ENCODE results near the gene DGKG. TPM values are rescaled to one million over a fixed set of nuclear protein-coding genes. Genes with fewer than 3 reads are reported as not detected.

Gene DGKG
- total RNA-seq = 1.4 TPM

DNA sequence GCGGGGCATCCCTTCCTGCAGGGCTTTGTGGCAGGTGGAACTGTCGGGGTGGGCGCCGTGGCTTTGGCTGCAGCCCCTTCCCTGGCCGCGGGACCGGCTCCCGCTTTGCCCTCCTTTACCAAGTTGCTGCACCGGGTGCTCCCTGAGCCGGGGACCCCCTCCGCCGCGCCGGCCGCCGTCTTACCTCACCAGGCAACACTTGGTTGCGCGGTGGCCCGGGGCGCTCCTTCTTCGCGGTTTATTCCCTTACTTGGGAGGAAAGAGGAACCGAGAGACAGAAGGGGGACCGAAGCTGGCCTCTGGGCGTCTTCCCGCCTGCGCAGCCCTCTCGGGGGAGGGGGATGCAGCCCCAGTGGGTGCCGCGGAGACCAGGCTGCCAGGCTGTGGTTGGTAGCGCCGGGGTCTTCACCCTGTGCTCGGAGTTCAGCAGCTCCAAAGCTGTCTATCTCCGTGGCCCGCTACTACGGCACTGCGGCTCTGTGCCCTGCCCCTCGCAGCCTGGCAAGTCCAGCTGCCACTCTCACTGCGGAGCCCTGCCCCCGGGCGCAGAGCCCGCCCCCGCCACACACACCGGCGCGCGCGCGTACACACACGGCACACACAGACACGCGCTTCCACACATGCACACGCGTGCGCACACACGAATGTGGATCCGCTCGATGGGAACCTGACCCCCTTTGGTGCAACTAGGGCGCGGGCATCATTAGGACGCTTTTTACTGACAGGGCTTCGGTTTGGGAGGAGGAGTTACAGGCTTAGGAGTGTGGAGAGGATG, at the start of gene DGKG:
DGKG (minus strand) TSS at position 473 of the 775 bp plus-strand sequence. CDS start 41,775 bp downstream, outside the sequence.
- ATAC-seq = peak; percentile 92
- DNase-seq (ENCODE audit: low spot score) = peak; percentile 59

DNA sequence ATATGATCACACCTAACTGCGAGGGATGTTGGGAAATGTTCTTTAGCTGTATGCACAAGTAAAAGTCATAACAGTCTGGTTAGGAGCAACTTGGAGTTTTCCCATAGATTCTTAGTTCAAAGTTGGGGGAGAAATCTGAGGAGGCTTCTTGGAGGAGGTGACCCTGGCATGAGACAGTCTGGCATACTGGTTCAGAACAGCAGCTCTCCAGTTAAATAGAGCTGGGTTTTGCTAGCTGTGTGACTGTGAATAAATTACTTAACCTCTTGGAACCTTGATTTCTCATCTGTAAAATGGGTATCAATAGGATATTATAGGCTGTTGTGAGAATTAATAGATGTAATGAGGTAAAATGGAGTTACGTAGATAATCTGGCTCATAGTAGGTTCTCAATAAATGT, 49.1 kb upstream of the DGKG start:
- no peak for DNase-seq (ENCODE audit: low spot score)
- no peak for ATAC-seq

DNA sequence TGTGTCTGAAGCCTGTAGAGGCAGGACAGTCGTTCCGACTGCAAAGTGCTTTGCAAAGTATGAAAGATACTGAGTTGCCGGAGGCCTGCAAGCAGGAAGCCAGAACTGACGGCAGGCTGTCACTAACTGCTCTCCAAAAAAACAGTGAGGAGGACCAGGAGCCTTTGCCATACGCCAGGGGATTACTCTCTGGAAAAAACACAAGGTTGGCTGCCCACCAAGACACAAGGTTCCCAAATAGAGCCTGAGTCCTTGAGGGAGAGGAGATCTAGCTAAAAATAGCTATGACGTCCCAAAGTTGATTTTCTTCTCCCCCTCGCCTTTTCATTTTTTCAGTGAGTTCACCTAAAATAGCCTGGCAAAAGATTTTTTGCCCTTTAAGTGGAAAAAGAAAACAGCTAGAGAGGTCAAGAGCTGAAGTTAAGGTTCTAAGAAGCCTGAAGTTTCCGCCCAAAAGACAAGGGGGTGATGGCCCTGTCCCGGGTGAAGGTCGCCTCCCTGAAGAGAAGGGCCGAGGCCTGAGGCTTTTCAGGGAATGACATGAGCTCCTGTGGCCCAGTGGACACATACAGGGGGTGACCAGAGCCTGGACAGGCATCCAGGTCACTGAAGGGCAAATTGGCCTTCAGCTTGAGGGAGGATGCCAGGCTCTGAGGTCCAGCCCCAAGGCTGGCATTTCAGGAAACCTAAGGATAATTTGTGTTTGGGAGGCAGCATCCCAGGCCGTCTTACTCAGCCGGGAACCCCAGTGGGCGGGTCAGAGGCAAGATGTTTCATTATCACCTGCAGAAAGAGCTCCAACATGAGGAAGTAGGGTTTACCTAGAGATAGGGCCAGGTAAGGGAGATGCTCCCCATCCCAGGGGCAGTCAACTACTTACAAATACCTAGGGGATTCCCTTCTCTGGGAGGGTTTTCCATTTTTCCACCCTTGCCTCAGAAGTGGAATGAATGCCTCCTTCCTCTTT, 44.9 kb upstream of the DGKG start:
- ATAC-seq (peak; percentile 41), DNase-seq (ENCODE audit: low spot score) (no peak)

DNA sequence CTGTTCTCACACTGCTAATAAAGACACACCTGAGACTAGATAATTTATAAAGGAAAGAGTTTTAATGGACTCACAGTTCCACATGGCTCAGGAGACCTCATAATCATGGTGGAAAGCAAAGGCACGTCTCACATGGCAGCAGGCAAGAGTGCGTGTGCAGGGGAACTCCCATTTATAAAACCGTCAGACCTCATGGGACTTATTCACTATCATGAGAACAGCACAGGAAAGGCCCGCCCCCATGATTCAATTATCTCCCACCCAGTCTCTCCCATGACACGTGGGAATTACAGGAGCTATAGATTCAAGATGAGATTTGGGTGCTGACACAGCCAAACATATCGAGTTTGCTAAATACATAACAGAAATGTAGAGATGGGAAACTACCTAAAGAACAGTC, 39.5 kb upstream of the DGKG start:
- DNase-seq (ENCODE audit: low spot score) (no peak), ATAC-seq (no peak)

DNA sequence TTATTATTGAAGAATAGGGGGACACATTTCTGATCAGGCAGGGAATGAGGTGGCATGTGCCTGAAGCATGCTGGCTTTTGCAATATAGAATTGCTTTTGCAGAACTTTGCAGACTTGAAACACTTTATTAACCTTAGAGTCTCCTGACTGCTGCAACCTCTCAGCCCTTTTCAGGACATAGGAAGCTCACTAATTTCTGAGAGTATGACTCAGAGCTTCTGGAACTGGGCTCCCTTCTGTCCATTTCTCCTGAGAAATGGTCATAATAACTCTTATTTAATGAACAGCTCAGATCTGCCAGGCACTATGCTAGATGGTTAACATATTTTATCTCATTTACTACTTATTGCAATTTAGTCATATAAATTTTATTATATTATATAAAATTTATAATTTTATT, 38.6 kb upstream of the DGKG start:
- ATAC-seq (no peak), DNase-seq (ENCODE audit: low spot score) (no peak)

DNA sequence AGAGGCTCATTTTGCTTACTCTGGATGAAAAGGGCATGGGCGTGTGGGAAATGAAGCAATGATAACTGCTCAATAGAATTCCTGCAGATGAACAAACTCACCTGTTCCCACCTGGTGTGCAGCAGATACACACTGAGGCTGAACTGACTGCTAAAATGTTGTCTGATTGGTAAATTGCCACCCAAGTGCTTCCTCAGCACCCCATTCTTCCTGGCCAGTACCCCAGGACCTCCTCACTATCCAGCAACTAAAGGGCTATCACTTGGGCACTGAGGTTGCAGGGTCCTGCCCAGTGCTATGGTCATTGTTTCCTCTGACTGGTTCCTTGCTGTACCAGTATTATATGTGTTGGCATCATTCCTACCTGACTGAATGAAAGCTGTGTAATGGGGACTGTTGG, 38.0 kb upstream of the DGKG start:
- DNase-seq (ENCODE audit: low spot score) (no peak), ATAC-seq (no peak)

DNA sequence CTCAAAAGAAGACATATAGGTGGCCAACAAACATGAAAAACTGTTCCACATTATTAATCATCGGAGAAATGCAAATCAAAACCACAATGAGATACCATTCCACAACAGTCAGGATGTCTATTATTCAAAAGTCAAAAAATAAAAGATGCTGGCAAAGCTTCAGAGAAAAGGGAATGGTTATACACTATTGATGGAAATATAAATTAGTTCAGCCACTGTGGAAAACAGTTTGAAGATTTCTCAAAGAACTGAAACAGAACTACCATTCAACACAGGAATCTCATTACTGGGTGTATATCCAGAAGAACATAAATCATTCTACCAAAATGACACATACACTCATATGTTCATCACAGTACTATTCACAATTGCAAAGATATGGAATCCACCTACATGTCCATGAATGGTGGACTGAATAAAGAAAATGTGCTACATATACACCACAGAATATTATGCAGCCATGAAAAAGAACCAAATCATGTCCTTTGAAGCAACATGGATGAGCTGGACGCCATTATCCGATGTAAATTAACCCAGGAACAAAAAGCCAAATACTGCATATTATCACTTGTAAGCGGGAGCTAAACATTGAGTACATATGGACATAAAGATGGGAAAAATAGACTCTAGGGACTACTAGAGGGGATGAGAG, 32.7 kb upstream of the DGKG start:
- DNase-seq (ENCODE audit: low spot score) = no peak
- no peak for ATAC-seq

DNA sequence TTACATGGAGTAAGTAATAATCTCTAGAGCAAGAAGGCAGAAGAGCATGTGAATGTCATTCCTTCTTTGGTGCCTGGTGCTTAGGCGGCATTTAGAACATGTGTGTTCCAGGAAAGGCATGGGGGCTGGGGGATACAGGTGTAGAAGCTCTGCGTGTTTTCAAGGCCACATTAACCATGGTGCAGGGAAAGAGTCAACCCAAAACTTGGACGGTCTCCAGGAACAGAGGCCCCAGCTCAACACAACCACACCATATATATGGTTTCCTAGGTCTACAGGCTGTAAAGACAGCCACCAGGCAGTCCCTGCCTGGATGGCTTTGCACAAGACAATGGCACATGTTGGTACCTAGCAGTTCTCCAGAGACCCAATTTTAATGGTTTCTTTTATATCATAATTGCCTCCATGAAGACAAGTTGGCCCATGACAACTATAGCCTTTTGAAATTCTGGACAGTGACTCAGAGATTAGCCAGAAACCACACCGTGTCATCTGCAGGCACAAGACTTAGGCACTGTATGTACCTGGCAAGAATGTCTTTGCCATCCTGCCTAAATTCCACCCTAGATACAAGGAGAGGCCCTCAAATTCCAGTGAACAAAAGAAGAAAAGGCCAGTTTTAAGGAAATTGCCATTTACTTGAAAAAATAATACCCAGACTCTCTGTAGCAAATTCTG, 25.0 kb upstream of the DGKG start:
- ATAC-seq (no peak), DNase-seq (ENCODE audit: low spot score) (no peak)

DNA sequence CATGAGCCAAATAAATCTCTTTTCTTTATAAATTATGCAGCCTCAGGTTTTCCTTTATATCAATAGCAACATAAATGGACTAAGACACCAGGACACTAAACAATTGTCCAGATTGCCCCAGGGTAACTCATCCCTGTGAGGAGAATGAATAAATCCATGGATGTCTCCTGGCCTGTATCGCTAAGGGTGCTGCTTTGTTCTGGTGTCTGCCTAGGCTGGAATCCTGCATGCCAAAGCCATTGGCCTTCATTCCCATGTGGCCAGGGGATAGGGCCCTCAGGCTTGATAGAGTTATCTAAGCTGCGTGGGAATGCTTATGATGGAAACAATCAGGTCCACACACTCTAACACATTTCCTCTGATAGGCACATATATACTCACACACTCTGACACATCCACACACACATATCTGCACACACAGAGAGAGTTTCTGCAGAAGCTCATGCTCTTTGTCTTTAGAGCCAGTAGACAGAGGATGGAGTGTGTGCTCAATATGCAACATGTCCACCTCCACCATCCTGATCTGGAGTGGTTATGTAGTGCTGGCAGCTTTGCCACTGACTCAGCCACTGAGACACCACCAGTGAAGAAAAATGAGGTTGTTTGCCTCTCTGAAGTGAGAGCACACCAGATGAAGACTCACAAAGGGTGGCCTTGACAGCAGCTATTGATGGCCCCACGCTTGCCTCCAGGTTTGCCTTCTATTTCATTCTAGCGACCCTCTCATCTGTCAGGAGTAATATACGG, 24.0 kb upstream of the DGKG start:
- no peak for ATAC-seq
- no peak for DNase-seq (ENCODE audit: low spot score)

DNA sequence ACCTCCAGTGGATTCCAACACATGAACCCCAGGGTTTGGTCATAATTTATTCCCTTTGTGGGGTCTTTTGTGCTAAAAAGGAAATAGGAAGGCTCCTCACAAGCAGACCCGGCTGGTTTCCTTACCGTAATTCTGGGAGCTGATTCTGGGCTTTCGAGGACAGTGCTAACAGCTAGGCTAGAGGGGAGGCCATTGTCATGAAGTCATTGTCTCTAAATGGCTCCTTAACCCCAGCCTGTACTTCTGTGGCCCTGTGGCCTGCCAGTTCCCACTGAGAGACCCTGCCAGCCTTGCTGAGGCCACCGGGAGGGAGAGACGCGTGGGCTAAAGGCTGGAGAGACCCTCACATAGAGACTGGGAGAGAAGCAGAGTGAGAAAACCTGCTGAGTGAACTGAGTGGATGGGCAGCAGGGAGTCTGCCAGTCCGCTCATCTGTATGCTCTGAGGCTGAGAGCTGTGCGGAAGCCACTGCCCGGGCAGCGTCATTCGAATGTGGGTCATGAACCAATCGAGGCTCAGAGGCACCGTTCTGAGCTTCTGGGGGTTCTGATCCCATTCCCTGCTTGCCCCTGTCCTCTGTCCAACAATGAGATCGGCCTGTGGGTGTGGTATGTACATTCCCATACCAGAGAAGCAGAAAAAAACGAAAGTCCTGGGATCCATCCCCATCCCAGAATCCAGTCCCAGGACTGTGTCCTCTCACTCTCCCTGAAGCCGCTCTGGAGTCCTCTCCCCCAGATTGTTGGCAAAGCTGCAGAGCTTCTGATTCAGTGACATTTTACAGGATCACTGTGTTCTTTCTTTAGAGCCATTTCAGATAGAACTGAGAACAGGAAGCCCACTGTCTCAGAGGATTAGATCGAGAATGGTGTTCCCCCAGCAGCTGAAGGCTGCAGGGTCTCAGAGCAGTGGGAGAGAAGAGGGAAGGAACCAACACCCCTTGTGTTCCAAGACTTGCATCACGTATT, 21.3 kb upstream of the DGKG start:
- DNase-seq (ENCODE audit: low spot score) = no peak
- ATAC-seq = no peak

DNA sequence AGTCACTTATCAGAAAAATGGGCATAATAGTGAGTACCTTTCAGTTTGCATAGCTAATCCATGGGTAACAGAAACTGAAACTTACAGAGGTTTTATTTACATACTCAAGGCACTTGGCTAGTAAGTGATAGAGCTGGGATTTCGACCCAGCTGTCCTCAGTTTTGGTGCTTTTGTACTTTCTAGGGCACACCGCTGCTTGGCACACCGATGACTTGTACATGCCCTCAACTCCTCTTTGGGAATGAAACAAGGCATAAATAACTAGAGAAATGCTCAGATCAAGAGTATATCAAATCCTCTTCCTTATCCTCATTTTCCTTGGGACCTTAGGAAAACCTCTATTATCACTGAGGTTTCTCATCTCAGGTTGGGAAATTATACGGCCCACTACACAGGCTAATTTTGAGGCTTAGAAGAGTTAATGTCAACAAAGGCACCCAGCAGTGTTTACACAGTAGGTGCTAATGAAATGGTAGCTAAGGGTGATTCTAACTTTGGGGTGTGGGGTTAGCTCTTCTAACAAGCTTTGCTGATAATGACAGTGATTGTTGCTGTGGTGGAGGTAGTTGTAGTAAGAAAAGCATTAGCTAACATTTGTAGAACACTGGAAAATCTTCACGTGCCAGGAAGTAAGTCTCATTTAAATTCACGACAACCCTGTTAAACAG, 20.3 kb upstream of the DGKG start:
- peak; percentile 86 for ATAC-seq
- no peak for DNase-seq (ENCODE audit: low spot score)

DNA sequence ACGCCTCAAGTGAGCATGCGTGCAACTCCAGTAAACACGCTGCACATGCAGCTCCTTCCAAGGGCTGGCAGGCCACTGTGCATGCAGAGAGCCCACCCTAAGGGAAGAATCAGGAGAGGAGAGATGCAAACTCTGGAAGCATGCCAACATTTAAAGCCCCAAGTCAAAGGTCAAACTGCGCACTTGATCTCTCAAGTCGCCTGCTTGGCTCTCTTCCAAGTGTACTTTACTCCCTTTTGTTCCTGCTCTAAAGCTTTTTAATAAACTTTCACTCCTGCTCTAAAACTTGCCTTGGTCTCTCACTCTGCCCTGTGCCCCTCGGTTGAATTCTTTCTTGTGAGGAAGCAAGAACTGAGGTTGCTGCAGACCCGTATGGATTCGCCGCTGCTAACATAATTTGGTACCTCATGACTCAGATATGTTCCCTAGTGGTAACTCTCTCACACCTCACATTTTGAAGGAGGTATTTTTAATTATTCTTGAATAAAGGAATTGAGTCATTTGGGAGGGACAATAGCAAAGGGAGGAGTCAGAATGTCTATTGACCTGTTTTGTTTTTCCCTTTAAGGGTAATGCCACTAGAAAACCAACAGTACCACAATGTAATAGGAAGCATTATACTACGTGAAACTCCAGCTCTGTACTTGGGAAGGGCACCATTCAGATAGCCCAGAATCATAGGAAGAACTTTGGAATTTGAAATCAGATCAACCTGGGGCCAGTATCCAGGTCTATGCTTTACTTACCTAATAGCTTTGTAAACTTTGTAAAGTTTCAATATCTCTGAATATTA, 19.6 kb upstream of the DGKG start:
- DNase-seq (ENCODE audit: low spot score) (no peak), ATAC-seq (peak; percentile 93)

DNA sequence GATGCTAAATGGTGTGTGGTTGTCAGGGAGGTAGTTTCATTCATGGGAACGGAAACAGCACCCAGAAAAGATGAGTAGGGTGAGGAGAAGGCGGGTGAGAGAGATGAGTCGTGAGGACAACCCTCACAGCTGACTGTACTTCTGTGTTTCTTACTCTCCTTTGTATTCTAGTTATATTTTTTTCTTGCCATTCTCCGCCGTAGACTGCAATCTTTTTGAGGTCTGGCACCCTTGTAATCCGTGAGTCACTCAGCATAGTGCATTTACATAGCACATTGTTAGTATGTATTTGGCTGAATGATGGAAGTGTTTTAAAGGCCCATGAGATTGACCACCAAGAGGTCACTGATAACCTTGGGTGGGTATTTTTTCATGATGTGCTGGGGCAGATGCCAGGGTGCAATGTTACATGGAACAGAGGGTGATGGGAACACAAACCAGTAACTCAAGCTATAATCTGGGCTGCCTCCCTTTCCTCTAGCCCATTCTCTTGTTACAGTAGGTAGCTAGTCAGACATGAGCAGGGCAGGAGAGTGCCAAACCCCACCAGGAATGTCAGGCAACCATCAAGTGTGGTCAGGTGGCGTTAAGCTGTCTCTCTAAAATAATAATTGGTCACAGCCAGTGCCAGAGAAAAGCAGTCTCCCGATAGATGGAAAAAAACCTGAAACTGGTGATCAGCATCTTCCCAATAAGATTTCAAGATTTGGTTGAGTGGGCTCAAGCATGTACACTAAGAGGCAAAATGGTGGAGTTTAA, 18.8 kb upstream of the DGKG start:
- DNase-seq (ENCODE audit: low spot score) (no peak), ATAC-seq (no peak)

DNA sequence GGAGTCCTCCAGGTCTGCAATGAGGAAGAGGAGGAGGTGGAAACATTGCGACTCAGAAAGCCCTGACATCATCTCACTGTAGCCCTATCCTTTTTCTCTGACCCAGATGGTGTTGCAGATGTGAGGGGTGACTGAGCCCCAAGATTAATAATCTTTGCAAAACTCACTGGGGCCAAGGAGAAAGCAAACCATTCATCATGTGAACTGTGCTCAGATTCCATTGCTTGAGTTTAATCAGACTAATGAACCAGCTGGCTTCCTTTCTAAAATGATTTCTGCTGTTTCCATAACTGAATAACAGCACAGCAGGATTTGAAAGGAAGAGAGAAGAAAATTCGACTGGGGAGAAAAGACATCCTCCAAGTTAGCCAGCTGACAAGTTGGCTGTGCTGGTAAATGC, 13.4 kb upstream of the DGKG start:
- DNase-seq (ENCODE audit: low spot score) = no peak

DNA sequence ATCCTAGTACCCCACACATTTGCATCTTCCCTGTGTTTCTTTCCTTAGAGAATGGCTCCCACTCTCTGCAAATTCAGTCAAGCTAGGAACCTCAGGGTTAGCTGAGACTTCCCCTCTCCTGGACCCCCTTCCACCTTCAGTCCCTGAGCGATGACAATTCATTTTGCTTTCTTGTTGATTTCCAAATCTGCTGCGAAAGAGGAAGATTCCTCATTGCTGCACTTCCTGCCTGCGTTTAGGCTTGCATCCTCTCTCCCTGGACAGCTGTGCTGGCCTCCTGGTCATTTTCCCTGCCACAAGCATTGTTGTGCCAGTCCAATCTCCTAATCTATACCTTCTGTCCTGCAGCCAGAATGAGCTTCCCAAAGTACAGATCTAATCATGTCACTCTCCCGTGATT, 12.3 kb upstream of the DGKG start:
- DNase-seq (ENCODE audit: low spot score) = no peak
- ATAC-seq = no peak

More for the DNA sequence above, 13.4 kb upstream of the DGKG start:
- no peak for ATAC-seq

DNA sequence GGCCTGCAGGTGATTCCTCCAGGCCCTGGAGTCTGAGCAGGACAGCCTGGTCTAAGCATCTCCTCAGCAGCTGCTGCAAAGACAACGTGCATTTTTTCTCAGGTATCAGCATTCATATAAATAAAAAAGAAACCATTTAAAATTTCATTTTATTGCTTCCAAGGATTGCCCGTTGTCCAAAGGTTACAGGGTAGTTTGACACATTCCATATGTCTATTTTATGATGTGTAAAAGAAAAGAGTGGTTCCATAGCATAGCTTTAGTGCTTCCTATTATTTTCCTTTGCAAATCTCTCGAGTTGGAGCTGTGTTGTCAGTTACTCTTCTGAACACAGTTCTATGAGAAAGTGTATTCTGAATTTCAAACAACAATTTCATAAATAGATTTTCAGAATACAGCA, 7.2 kb upstream of the DGKG start:
- no peak for ATAC-seq
- no peak for DNase-seq (ENCODE audit: low spot score)

DNA sequence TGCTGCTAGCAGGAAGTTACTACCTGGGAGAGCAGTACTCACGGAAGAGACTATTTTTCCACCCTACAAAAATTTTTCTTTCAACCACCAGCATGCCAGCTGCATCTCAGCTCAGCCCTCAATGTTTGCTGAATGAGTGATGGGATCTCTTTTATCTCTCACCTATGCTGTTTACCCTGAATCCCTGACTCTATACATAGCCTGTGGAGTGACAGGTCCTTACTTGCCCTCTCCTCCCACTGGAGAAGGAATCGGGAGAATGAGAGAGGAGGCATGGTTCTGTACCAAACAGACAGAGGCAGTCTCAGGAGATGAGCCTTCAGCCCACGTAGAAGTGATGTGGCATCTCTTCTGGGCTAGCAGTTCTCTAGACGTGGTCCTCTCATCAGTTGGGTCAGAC, 6.7 kb upstream of the DGKG start:
- DNase-seq (ENCODE audit: low spot score) = no peak
- no peak for ATAC-seq

Data from left lobe of liver (tissue), 2 donors.